ENCODE measurements around the gene MPDZ.

MPDZ gene

DNA sequence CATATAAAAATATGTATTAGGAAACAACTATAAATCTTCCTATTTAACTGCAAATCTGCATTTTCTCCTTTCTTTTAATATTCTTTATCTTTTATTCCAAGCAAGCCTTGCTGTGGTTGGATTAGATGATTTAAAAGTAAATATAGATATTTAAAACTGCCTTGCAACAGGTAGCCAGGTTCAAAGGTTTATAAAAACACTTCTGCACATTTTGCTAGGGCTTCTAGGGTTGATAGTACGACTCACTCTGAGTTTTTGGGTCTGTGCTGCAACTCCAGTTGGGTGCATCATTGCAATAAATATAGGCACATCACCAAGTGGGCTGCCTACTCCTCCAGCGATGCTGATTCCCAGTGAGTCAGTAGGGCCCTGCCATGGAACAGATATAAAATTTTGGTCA, 167.7 kb downstream of the MPDZ start:
- H4K20me1 ChIP-seq (ENCODE audit: insufficient read depth, low read length), result no peaks in the 10 kb centered on the region

DNA sequence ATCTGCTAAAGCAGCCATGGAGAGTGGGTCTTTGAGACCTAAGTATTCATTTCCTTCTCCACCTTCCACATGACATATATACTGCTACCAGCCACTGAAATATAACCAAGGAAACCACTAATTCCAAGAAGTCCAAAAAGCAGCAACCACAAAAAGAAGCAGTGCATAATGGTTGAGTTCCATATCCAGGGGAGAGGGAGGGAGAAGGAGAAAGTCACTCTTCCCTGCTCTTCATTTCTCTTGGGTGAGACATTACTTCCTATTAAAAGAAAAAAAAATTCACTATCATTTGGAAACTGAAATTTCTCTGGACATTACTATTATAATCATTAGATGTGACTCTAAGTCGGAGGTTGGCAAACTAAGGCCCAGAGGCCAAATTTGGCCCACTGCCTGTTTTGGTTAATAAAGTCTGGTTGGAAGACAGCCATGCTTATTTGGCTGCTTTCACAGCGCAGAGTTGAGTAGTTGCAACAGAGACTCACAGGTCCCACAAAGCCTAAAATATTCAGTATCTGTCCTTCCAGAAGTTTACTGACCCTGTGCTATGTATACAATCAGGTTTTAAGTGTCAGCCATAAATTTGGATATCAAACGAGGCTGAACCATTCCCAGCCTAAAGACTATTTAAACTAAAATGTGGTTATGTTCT, 168.6 kb downstream of the MPDZ start:
- no peaks in the 10 kb centered on the region for H4K20me1 ChIP-seq (ENCODE audit: insufficient read depth, low read length)
- no peaks in the 10 kb centered on the region for H3K36me3 ChIP-seq (replicated peaks; ENCODE audit: low read depth, low read length)
- no peak overlapping the region for H3K9ac ChIP-seq (ENCODE audit: low read length)
- H3K27ac ChIP-seq (ENCODE audit: low read length), result no peak overlapping the region
- H3K4me2 ChIP-seq (ENCODE audit: low read length), result no peak overlapping the region
- H3K27me3 ChIP-seq (ENCODE audit: low read depth, low read length), result no peaks in the 10 kb centered on the region
- H3K79me2 ChIP-seq (ENCODE audit: low read length), result no peaks in the 10 kb centered on the region
- H3K9me3 ChIP-seq (ENCODE audit: insufficient read depth, low read length), result no peaks in the 10 kb centered on the region
- H2AFZ ChIP-seq (ENCODE audit: low read depth, low read length), result no peak overlapping the region
- no peak overlapping the region for H3K4me3 ChIP-seq (ENCODE audit: low read length)
- TF ChIP-seq, protein P1, sequence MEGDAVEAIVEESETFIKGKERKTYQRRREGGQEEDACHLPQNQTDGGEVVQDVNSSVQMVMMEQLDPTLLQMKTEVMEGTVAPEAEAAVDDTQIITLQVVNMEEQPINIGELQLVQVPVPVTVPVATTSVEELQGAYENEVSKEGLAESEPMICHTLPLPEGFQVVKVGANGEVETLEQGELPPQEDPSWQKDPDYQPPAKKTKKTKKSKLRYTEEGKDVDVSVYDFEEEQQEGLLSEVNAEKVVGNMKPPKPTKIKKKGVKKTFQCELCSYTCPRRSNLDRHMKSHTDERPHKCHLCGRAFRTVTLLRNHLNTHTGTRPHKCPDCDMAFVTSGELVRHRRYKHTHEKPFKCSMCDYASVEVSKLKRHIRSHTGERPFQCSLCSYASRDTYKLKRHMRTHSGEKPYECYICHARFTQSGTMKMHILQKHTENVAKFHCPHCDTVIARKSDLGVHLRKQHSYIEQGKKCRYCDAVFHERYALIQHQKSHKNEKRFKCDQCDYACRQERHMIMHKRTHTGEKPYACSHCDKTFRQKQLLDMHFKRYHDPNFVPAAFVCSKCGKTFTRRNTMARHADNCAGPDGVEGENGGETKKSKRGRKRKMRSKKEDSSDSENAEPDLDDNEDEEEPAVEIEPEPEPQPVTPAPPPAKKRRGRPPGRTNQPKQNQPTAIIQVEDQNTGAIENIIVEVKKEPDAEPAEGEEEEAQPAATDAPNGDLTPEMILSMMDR (IDR thresholded peaks at IDR 0.05; ENCODE audit: low read depth, low read length), result no peak
- TF ChIP-seq EZH2phosphoT487 (IDR thresholded peaks at IDR 0.05; ENCODE audit: low read depth), result no peak
- no peaks in the 10 kb centered on the region for H3K4me1 ChIP-seq (ENCODE audit: low read length)

More for the DNA sequence above, 167.7 kb downstream of the MPDZ start:
- Histone ChIP-seq H3K27me3 (ENCODE audit: low read depth, low read length) (no peaks in the 10 kb centered on the region), H3K4me2 (ENCODE audit: low read length) (no peak overlapping the region), H3K4me1 (ENCODE audit: low read length) (no peaks in the 10 kb centered on the region), H3K79me2 (ENCODE audit: low read length) (no peaks in the 10 kb centered on the region), H2AFZ (ENCODE audit: low read depth, low read length) (no peak overlapping the region), H3K9ac (ENCODE audit: low read length) (no peak overlapping the region), H3K27ac (ENCODE audit: low read length) (no peak overlapping the region), H3K36me3 (replicated peaks; ENCODE audit: low read depth, low read length) (no peaks in the 10 kb centered on the region), H3K9me3 (ENCODE audit: insufficient read depth, low read length) (no peaks in the 10 kb centered on the region), H3K4me3 (ENCODE audit: low read length) (no peak overlapping the region)
- TF ChIP-seq, protein P1 (IDR thresholded peaks at IDR 0.05; ENCODE audit: low read depth, low read length), result no peak
- no peak for TF ChIP-seq EZH2phosphoT487 (IDR thresholded peaks at IDR 0.05; ENCODE audit: low read depth)

DNA sequence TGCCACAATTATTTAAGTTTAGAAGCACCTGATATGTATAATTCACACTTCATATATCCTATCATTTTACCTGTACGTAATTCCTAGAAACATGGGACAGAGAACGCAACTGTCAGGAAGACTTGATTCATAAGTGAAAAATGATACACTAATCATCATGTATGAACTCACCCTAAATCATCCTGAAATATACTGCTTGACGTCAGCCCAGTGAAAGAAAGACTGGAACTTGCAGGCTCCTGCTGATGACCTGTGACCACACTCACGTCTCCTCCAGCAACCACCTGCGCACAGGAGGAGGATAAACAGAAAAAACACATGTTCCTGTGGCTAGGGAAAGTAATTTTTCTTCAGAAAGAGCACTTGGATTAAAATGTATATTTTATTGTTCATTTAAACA, 169.7 kb downstream of the MPDZ start:
- Histone ChIP-seq H3K4me3 (ENCODE audit: low read length) (no peak overlapping the region), H3K79me2 (ENCODE audit: low read length) (no peaks in the 10 kb centered on the region), H3K27me3 (ENCODE audit: low read depth, low read length) (no peaks in the 10 kb centered on the region), H3K9ac (ENCODE audit: low read length) (no peak overlapping the region), H3K4me2 (ENCODE audit: low read length) (no peak overlapping the region), H3K4me1 (ENCODE audit: low read length) (no peaks in the 10 kb centered on the region), H3K9me3 (ENCODE audit: insufficient read depth, low read length) (no peaks in the 10 kb centered on the region), H2AFZ (ENCODE audit: low read depth, low read length) (no peak overlapping the region), H4K20me1 (ENCODE audit: insufficient read depth, low read length) (no peaks in the 10 kb centered on the region), H3K27ac (ENCODE audit: low read length) (no peak overlapping the region), H3K36me3 (replicated peaks; ENCODE audit: low read depth, low read length) (no peaks in the 10 kb centered on the region)
- TF ChIP-seq, protein P1 (IDR thresholded peaks at IDR 0.05; ENCODE audit: low read depth, low read length), result no peak
- no peak for TF ChIP-seq EZH2phosphoT487 (IDR thresholded peaks at IDR 0.05; ENCODE audit: low read depth)

DNA sequence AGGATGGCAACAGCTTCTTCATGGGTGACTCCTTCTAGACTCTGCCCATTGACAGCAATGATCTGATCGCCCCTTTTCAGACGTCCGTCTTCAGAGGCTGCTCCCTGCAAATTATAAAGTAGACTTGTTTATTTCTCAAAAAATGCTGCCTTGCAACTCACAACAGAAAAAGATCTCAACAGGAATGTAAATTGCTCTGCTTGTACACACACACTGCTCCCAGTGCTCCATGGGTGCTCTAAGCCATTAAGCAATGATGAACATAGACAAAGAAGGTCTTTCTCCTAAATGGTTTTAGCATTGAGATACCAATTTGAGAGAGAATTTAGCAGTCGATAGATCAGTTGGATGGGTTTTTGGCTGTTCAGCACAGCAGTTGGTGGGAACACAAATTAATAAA, 172.5 kb downstream of the MPDZ start:
- Histone ChIP-seq H3K9me3 (ENCODE audit: insufficient read depth, low read length) (no peaks in the 10 kb centered on the region), H3K27me3 (ENCODE audit: low read depth, low read length) (no peaks in the 10 kb centered on the region), H4K20me1 (ENCODE audit: insufficient read depth, low read length) (no peaks in the 10 kb centered on the region), H3K4me2 (ENCODE audit: low read length) (no peak overlapping the region), H3K4me1 (ENCODE audit: low read length) (no peaks in the 10 kb centered on the region), H3K27ac (ENCODE audit: low read length) (no peak overlapping the region), H3K9ac (ENCODE audit: low read length) (no peak overlapping the region), H3K36me3 (replicated peaks; ENCODE audit: low read depth, low read length) (no peaks in the 10 kb centered on the region), H2AFZ (ENCODE audit: low read depth, low read length) (no peak overlapping the region), H3K79me2 (ENCODE audit: low read length) (no peaks in the 10 kb centered on the region), H3K4me3 (ENCODE audit: low read length) (no peak overlapping the region)
- TF ChIP-seq, protein P1 (IDR thresholded peaks at IDR 0.05; ENCODE audit: low read depth, low read length), result no peak
- TF ChIP-seq EZH2phosphoT487 (IDR thresholded peaks at IDR 0.05; ENCODE audit: low read depth), result no peak

Data from OCI-LY3 (cell line).